Hematopoietic multipotent progenitor cell treated with erythropoietin and hydrocortisone succinate and interleukin-3 and kit ligand, for 17 days (in vitro differentiated cells): ENCODE measurements around the gene DYDC1.
"Not testable (repeated sequence)": the region's sequence is repeated elsewhere in the genome, so short reads cannot be mapped to it uniquely, and the experiment has no call there.

Experiments
- DNase-seq: peaks from one replicate; pipeline ENCODE4 v3.0.0-alpha.2; 2015; ENCODE audit warnings: low spot score

DYDC1 gene

GRCh38 chr10:80356563-80356988 is at the start of gene DYDC1, which contains the start of gene DYDC2:
DYDC1 (minus strand) TSS chr10:80356755; CDS start chr10:80352601, 4,154 bp downstream.
DYDC2 (plus strand) TSS chr10:80356781; CDS start chr10:80362444, 5,663 bp downstream.
- no peak for DNase-seq

- DNase-seq, result no peak
These were observed 49.6 kb upstream of the DYDC1 start for GRCh38 chr10:80406204-80406603.

GRCh38 chr10:80405626-80406025 is 49.1 kb upstream of the DYDC1 start:
- DNase-seq, result no peak

GRCh38 chr10:80405035-80405434 is 48.5 kb upstream of the DYDC1 start:
- no peak for DNase-seq

- no peak for DNase-seq
These were observed 43.7 kb upstream of the DYDC1 start for GRCh38 chr10:80400136-80400804.

- no peak for DNase-seq
These were observed 40.5 kb upstream of the DYDC1 start for GRCh38 chr10:80397014-80397413.

- no peak for DNase-seq
These were observed 37.9 kb upstream of the DYDC1 start for GRCh38 chr10:80394358-80394916.

- no peak for DNase-seq
These were observed 35.7 kb upstream of the DYDC1 start for GRCh38 chr10:80392250-80392649.

GRCh38 chr10:80390740-80391139 is 34.2 kb upstream of the DYDC1 start:
- DNase-seq, result no peak

GRCh38 chr10:80382989-80383388 is 26.4 kb upstream of the DYDC1 start:
- peak; percentile 33 for DNase-seq

GRCh38 chr10:80380185-80380584 is 23.6 kb upstream of the DYDC1 start:
- DNase-seq, result no peak

GRCh38 chr10:80379701-80380100 is 23.1 kb upstream of the DYDC1 start:
- no peak for DNase-seq

GRCh38 chr10:80373502-80373901 is 16.9 kb upstream of the DYDC1 start:
- DNase-seq, result no peak

- DNase-seq, result no peak
These were observed 16.1 kb upstream of the DYDC1 start for GRCh38 chr10:80372675-80373074.

GRCh38 chr10:80371467-80371866 is 14.9 kb upstream of the DYDC1 start:
- no peak for DNase-seq

- no peak for DNase-seq
These were observed 9.0 kb upstream of the DYDC1 start for GRCh38 chr10:80365510-80365909.

GRCh38 chr10:80359644-80360043 is 3.1 kb upstream of the DYDC1 start:
- no peak for DNase-seq

- not testable (repeated sequence) for DNase-seq
These were observed 2.4 kb upstream of the DYDC1 start for GRCh38 chr10:80358925-80359324.

- DNase-seq, result no peak
These were observed 1.2 kb upstream of the DYDC1 start for GRCh38 chr10:80357851-80358125.

- no peak for DNase-seq
These were observed 665 bp upstream of the DYDC1 start for GRCh38 chr10:80356989-80357850.

- DNase-seq, result no peak
These were observed 5.3 kb downstream of the DYDC1 start for GRCh38 chr10:80351220-80351619.

GRCh38 chr10:80350251-80350650 is 6.3 kb downstream of the DYDC1 start:
- no peak for DNase-seq

GRCh38 chr10:80344912-80345311 is 11.6 kb downstream of the DYDC1 start:
- DNase-seq, result no peak
